SHP77 treated with DMSO at 0.1 percent for 48 hours (cell line): Measurements from ENCODE around the gene ITGAD.
"Not testable (repeated sequence)": the region's sequence is repeated elsewhere in the genome, so short reads cannot be mapped to it uniquely, and the experiment has no call there.

ENCODE experiments used
- DNase-seq: peaks from one replicate; lab custom pipeline; 2025; lab: John Stamatoyannopoulos, UW

ITGAD gene

GRCh38 chr16:31403590-31404352 is 10.6 kb downstream of the ITGAD start:
- no peak for DNase-seq

- peak; percentile 37 for DNase-seq
These were observed 11.4 kb downstream of the ITGAD start for GRCh38 chr16:31404353-31405064.

GRCh38 chr16:31407406-31407805 is 14.3 kb downstream of the ITGAD start:
- no peak for DNase-seq

GRCh38 chr16:31409433-31409832 is 16.3 kb downstream of the ITGAD start:
- no peak for DNase-seq

- DNase-seq: no peak
These were observed 16.9 kb downstream of the ITGAD start for GRCh38 chr16:31410082-31410481.

- no peak for DNase-seq
These were observed 18.1 kb downstream of the ITGAD start for GRCh38 chr16:31411024-31411844.

- DNase-seq: no peak
These were observed 19.6 kb downstream of the ITGAD start for GRCh38 chr16:31412750-31413149.

GRCh38 chr16:31413381-31413780 is 20.2 kb downstream of the ITGAD start:
- DNase-seq: no peak

- DNase-seq: no peak
These were observed 20.8 kb downstream of the ITGAD start for GRCh38 chr16:31413943-31414342.

- no peak for DNase-seq
These were observed 21.6 kb downstream of the ITGAD start for GRCh38 chr16:31414706-31415105.

GRCh38 chr16:31416371-31416770 is 23.2 kb downstream of the ITGAD start:
- DNase-seq: no peak

GRCh38 chr16:31417036-31417435 is 23.9 kb downstream of the ITGAD start:
- DNase-seq: not testable (repeated sequence)

- DNase-seq: no peak
These were observed 24.8 kb downstream of the ITGAD start for GRCh38 chr16:31417916-31418315.

GRCh38 chr16:31420037-31420436 is 26.9 kb downstream of the ITGAD start:
- DNase-seq: no peak

GRCh38 chr16:31421587-31421986 is 28.5 kb downstream of the ITGAD start:
- no peak for DNase-seq

GRCh38 chr16:31423241-31423640 is 30.1 kb downstream of the ITGAD start:
- no peak for DNase-seq

- DNase-seq: no peak
These were observed 30.7 kb downstream of the ITGAD start for GRCh38 chr16:31423801-31424200.

- no peak for DNase-seq
These were observed 34.5 kb downstream of the ITGAD start for GRCh38 chr16:31427441-31428278.

- no peak for DNase-seq
These were observed 35.1 kb downstream of the ITGAD start, which contains the start of gene COX6A2 for GRCh38 chr16:31428279-31428597. Gene COX6A2 (minus strand): TSS chr16:31428360. CDS start chr16:31428325, 35 bp downstream.

- no peak for DNase-seq
These were observed 35.6 kb downstream of the ITGAD start for GRCh38 chr16:31428638-31429247.

- DNase-seq: no peak
These were observed 36.2 kb downstream of the ITGAD start for GRCh38 chr16:31429314-31429713.
